HG03175 (cell line): Measurements from ENCODE around the gene ARPP21.

ENCODE experiments used
- ATAC-seq: cut with Tn5 transposase; IDR thresholded peaks from one replicate; pipeline ENCODE4 v1.9.1; 2021; ENCODE audit warnings: mild to moderate bottlenecking, moderate library complexity; ENCODE audit not compliant: unreplicated experiment

ARPP21 gene

GRCh38 chr3:35727179-35727578 is 87.9 kb downstream of the ARPP21 start:
- ATAC-seq, result no peak

- no peak for ATAC-seq
These were observed 94.0 kb downstream of the ARPP21 start for GRCh38 chr3:35733341-35733740.

- no peak for ATAC-seq
These were observed 94.5 kb downstream of the ARPP21 start for GRCh38 chr3:35733864-35734263.

GRCh38 chr3:35737080-35737479 is 97.8 kb downstream of the ARPP21 start:
- no peak for ATAC-seq

GRCh38 chr3:35737527-35737926 is 98.2 kb downstream of the ARPP21 start:
- ATAC-seq, result no peak

- ATAC-seq, result no peak
These were observed 98.8 kb downstream of the ARPP21 start for GRCh38 chr3:35737934-35738706.

GRCh38 chr3:35739181-35739809 is 100.0 kb downstream of the ARPP21 start:
- no peak for ATAC-seq

- no peak for ATAC-seq
These were observed 100.7 kb downstream of the ARPP21 start for GRCh38 chr3:35739964-35740527.

GRCh38 chr3:35743218-35743617 is 103.9 kb downstream of the ARPP21 start:
- ATAC-seq, result no peak

GRCh38 chr3:35744419-35744818 is 105.1 kb downstream of the ARPP21 start:
- ATAC-seq, result no peak

- ATAC-seq, result no peak
These were observed 106.0 kb downstream of the ARPP21 start for GRCh38 chr3:35745351-35745750.

- ATAC-seq, result no peak
These were observed 106.6 kb downstream of the ARPP21 start for GRCh38 chr3:35745802-35746484.

GRCh38 chr3:35746492-35746891 is 107.2 kb downstream of the ARPP21 start:
- ATAC-seq, result no peak

GRCh38 chr3:35748144-35748543 is 108.8 kb downstream of the ARPP21 start:
- no peak for ATAC-seq

GRCh38 chr3:35751207-35751606 is 111.9 kb downstream of the ARPP21 start:
- ATAC-seq, result no peak

- no peak for ATAC-seq
These were observed 118.8 kb downstream of the ARPP21 start for GRCh38 chr3:35757991-35758757.

- no peak for ATAC-seq
These were observed 120.8 kb downstream of the ARPP21 start for GRCh38 chr3:35760146-35760545.

GRCh38 chr3:35761311-35761710 is 122.0 kb downstream of the ARPP21 start:
- ATAC-seq, result no peak

- ATAC-seq, result no peak
These were observed 133.2 kb downstream of the ARPP21 start for GRCh38 chr3:35772381-35773015.

- ATAC-seq, result no peak
These were observed 134.1 kb downstream of the ARPP21 start for GRCh38 chr3:35773417-35773816.
